NCI-H446 treated with DMSO at 0.1 percent for 48 hours (cell line): ENCODE results near the gene CST11.

Source experiments
- DNase-seq: peaks from one replicate; lab custom pipeline; 2025; lab: John Stamatoyannopoulos, UW

The CST11 gene

DNA sequence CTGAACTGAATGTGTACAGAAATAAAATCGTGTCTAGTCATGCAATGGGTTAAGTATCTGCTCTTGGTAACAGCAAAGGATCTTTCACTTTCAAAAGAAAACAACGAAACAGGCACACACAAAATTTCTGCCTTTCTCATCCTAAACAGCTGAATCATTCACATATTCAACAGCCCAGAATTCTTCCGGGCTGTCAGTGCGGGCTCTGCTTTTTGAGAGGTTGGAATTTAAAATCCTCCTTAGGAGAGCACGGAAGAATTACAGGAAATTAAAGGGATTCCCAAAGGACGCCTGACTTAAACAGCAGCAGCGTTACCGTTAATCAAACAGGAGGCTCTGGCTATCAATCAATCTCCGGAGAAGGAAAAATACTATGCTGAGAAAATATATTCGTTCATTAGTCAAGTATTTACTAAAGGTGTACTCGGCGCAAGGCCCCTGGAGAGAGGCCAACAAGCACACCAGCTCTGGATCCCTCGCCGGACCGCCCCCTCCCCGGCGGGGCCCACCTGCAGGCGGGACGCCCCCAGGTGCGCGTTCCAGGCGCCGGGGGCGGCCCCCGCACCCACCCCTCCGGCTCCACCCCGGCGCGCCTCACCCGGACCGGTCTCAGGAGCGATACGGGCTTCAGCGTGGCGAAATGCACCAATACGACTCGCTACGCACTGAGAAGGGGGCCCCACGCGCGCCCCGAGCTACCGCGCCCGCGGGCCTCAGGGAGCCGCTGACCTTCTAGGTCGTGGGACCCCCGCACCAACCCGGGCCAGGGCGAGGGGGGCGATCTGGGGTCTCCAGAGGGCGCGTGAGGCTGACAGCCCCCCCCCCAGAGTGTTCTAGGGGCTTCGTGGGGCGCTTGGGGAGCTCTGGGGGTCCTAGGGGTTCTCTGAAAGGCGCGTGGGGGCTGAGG lies 32.4 kb downstream of the CST11 start:
- no peak for DNase-seq

DNA sequence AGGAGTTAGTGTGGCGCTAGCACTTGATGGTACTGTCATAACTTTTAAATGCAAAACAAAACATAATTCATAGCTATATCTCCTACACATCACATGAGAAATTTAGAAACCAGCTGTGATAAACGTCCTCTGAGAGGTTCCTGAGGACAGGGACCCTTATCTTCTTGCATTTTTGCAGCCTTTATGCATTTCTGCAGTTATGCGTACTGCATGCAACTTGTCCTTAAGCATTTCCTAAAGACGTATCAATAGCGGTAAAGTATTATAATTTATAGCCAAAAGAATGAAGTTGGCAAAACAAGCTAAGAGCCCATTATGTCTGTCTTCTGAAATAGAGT lies 33.0 kb downstream of the CST11 start:
- DNase-seq, result no peak

DNA sequence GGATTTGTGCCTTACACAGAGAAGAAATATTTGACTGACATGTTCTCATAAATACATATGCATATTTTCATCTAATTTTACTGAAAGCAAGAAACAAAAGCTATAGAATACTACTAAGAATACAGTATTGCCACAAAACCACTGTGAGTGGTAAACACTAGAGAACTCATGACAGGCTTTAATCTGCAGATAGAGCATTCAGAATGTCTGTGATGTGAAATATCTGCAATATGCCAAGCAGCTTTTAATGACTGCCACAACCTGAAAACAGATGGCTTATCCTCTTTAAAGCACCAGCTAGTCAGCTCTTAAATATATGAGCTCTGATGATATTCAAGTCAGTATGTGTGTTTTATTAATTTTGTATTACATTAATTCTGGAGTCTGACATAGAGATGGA lies 34.8 kb downstream of the CST11 start:
- no peak for DNase-seq

DNA sequence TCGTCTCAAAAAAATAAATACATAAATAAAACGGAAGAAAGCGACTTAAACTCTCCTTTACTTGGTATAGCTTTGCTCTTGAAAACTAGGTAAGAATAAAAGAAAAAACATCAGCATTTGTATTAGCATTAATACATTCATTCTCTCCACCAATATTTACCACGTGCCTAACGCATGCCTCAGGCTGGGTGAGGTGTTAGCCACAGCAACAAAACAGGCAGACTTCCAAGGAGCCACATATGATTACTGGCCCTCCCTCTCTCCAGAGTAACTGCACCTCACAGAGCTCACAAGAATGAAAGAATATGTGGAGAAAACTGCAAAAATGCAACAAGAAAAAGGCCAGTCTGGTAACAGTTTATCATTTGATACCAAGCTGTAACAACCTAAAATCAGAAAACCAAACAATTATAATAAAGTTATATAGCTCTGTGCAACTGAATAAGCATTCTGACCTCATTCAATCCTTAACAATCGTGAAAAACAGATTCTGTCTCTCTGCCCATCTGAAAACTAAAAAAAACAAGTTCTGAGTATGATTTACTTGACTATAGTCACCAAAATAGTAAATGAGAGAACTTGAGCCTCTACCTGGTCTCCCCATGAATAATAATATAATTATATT lies 36.6 kb downstream of the CST11 start:
- DNase-seq, result no peak

DNA sequence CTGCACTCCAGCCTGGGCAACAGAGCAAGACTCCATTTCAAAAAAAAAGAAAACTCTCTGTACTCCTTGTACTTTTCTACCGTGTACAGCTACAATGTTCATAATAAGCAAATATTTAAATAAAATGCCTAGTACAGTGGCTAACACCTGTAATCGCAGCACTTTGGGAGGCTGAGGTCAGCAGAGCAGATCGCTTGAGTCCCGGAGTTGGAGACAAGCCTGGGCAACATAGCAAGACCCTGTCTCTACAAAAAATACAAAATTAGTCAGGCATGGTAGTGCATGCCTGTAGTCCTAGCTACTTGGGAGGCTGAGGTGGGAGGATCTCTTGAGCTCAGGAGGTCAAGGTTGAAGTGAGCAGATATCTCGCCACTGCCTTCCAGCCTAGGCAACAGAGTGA lies 37.1 kb downstream of the CST11 start:
- DNase-seq, result no peak

DNA sequence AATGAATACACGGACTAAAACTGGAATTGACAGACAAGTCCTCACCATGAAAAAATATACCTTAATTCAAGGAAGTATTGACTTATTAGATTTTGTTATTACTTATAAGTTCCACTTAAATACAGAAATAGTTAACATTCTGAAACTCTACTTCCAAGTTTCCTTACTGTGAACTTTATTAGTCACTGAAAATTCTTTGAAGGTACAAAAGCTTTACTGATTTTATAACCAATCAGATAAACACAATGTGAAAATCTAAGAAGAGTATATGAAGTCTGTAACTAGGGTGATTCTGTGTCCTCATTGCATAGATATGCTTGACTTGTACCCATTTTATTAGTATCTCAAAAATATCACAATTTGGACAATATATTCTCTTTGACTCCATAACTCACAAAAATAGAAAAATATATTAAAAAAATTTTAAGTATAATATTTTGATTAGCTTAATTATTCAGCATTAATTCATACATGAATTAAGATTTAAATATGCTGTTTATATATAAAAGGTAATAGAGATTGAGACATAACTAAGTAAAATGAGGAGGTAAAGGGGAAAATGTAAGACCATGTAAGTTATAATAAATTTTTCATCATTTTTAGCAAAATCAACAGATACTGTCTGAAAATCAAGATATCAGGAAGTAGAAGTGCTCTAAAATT lies 38.0 kb downstream of the CST11 start:
- no peak for DNase-seq

DNA sequence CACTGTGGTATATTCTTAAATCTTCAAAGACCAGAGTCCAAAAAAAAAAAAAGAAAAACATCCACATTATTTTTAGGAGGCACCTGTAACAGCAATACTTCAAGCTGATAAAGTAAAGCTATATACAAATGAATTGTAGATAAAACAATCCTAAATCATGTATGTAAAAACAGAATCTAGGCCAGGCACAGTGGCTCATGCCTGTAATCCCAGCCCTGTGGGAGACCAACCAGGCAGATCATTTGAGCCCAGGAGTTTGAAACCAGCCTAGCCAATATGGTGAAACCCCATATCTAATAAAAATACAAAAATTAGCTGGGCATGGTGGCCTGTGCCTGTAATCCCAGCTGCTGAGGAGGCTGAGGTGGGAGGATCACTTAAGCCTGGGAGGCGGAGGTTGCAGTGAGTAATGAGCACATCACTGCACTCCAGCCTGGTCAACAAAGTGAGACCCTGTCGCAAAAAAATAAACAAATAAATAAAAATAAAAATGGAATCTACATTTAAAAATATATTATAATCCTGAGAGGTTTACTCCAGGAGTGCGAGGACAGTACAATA lies 38.7 kb downstream of the CST11 start:
- DNase-seq, result no peak

DNA sequence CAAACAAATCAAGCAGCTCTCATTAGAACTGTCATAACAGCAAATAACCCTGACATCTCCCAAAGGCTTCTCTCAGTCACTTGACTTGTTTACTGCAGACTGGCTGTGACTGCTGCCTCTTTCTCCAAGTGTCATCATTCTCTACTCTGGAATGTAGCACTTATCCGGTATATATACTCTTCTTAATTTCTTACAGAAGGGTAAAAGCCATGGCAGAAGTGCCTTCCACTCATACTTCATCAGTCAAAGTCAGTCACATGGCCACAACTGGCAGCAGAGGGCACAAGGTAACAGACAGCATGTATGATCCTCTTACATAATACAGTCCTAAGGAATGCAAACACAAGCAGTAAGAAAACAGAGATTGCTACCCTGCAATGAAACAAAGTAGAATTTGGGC lies 40.6 kb downstream of the CST11 start:
- no peak for DNase-seq

DNA sequence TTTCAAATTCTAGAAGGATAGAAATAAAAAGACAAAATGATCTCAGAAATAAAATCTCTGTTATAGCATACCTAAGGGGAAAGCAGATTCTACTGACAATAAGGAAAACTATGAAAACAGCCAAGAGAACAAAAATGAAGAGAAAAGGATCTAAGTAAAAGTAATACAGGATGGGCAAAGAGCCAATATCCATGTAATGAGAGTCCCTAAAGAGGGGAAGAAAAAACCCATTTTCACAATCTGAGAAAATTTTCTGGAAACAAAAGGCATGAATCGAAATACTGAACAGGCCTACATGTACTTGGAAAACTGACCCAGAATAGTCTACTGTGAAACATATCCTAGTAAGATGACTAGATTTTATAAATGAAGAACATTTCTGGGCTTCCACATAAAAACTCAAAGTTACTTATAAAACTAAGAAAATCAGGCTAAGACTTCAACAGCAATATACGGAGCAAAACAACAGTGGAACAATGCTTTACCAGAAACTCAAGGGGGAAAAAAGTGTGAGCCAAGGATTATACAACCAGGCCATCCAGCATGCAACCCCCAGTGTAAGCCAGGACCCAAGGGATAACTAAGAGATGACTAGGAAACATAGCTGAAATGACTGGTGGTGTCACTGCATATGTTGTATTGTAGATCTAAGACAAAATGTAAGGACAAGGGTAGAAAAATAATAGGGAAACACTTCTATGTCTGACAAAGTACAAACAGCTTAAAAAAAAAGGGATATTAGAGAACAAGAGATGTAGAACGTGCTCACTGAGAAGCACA lies 41.6 kb downstream of the CST11 start:
- no peak for DNase-seq

DNA sequence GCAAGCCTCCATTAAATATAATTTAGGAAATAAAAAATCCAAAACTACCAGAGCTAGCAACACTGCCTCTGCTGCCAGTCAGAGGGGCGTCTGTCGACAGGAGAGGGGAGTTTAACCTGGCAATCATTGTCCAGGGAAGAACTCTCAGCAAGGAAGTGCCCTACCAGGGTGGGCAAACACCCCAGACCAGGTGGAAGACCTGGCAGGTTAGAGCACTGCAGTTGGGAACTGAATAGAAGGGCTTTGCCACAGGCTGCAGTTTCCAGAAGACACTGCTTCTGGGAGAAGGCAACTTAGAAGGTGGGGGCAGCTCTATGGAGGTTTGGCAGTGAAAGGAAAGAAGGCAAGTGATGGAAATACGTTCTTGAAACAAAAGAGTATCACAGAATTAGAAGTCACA lies 42.9 kb downstream of the CST11 start:
- DNase-seq, result no peak

DNA sequence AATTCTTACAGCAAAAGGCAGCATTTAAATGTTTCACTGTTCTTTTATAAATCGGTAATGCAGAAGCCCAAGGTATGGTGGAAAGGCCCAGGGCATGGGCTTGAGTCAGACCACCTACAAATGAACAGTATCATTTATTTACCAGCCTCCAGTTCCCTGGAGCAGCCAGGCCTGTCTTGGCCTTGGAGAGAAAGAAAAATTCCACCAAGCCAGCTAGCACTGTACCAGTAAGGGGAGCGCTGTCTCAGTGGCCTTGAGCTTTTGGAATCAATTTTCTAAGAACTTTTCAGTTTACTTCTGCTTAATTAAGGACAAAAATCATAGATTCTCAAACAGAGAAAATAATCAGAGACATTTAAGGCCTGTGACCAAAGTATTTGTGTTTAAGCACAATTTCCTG lies 43.7 kb downstream of the CST11 start:
- no peak for DNase-seq

DNA sequence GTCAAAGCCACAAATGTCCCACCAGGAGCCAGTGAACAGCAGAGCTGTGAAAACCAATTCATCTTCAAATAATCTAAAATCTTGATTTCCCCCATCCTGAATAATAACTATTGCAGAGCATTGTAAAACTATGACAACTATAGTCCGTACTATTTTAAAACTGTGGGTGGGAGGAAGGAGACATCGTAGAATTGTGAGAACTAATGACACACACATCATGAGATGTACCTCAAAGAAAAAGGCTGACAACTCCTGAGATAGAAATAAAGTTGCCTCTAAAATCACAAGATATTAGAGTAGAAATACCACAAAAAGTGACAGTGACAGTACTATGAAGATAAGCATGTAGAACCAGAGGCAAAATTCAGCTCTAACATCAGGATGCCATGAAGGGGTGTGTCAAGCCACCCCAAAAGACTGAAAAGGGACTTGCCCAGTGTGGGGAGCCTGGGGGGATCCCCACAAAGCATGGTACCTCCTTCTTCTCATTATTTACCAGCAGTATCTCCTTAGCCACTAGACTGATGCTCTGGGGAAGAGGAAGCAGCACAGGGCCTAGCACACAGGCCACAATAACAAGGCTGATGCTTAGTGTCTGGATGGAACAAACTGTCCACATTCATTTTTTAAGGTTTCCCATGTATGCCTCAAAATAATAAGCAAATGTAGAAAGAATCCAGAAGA lies 44.8 kb downstream of the CST11 start:
- no peak for DNase-seq

DNA sequence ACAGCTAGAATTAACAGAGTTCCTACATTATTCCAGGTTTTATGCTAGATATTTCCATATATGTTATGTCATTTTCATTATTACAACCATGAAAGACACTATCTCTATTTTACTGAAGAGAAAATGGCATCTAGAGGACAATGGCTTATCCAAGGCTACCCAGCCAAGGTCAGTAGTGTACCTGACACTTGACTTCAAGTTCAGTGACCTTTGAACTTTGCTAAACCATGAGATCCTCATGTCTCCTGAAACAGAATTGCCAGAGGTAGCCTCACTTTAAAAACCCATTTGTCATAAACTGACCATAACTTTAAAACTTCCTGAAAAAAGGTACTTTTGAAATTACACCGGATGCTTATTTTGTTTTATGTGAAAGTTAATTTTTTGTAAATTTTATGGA lies 45.8 kb downstream of the CST11 start:
- no peak for DNase-seq

DNA sequence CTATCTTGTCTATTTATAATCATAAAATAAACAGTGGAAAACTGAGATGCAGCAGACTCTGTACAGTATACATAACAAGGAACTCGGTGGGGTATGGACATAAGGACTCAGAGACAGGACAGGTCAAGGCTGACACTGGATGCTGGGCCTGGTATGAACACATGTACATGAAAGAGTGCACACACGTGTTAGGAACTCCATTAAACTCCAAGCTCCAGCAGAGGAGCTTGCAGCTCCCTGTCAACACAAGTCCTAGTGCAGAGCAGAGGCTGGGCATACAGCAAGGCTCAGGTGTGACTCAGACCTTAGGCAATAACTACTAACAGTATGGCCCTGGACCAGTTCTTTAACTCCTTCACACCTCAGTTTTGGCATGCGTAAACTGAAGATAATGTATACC lies 48.5 kb downstream of the CST11 start:
- DNase-seq, result no peak

DNA sequence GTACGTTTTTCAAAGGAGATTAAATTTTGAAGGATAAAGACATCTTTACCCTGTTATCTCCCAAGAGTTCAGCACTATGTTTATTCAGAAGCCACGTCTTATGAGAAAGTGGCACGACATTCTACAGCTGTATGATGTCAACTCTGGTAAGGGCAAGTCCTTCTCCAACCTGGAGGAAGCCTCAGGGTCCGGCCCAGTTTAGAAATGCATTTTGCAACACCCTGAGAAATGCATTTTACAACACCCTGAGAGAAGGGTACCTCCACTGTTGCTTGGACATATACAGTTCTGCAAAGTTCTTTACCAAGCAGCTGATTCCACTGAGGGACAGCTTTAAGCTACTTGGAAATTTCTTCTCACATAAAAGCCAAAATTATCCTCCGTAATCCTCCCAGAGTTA lies 48.9 kb downstream of the CST11 start:
- no peak for DNase-seq

DNA sequence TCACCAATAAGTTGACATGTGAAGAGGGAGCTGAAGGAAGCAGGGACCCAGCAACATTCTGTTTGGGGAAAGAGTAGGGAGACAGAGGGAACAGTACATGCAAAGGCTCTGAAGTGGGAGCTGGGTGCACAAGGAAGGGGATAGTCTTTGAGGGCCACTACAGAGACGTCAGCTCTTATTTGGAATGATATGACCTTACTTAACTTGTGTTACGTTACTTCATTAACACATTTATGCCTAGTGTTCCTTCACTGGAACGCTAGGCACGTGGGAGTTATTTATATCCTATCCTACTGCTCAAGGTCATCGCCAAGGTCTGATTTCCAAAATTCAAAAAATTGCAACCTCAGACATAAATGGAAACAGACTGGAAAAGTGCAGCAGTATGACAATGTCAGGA lies 51.6 kb downstream of the CST11 start:
- no peak for DNase-seq
